HepG2 (cell line): Measurements from ENCODE around the gene RMDN2. TPM values are rescaled to one million over a fixed set of nuclear protein-coding genes. Genes with fewer than 3 reads are reported as not detected.

Experiments used
- ATAC-seq: fragments of 200-7000 bp; cut with Tn5 transposase; 3 replicates; pipeline ENCODE4 v1.9.1; 2020; ENCODE audit warnings: mild to moderate bottlenecking, moderate library complexity
- BruUV-seq: library from RNA; stranded (reverse); fragments of 400-500 nt; replicated peaks from 2 replicates; lab custom pipeline; 2021; lab: Mats Ljungman, UMichigan
- CTCF ChIA-PET: fragments of 300-600 bp; formaldehyde crosslinking; extraction: SDS; loops from one replicate; lab custom pipeline; 2021; ENCODE audit warnings: low total read pairs, inconsistent platforms, low intra/inter-chr PET ratio; lab: Yijun Ruan, JAX
- POLR2A ChIA-PET: fragments of 350-600 bp; sonication (Branson Sonifier 250); formaldehyde crosslinking; loops from one replicate; lab custom pipeline; 2020; ENCODE audit warnings: antibody characterized with exemption, inconsistent platforms; lab: Yijun Ruan, JAX
- DNase-seq: peaks from one replicate; pipeline ENCODE4 v3.0.0-alpha.2; 2015; ENCODE audit warnings: low spot score
- FAIRE-seq: peaks from 3 replicates; lab custom pipeline; 2011; peaks lifted over from hg19 to GRCh38; lab: Jason Lieb, UNC
- H2AFZ ChIP-seq: one replicate; pipeline ENCODE4 v1.6.1; 2011; ENCODE audit warnings: low read length, inconsistent platforms
- H3K27ac ChIP-seq: fragments of 300-600 bp; 3 replicates; pipeline ENCODE4 v1.8.0; 2011; ENCODE audit warnings: mixed run types, mild to moderate bottlenecking, mixed read lengths, low read length, inconsistent platforms; ENCODE audit not compliant: insufficient read depth; ENCODE audit errors: extremely low read length
- H3K27me3 ChIP-seq, 2 experiments: fragments of 200-600 bp in 1 of 2; 2 replicates in 1 of 2; 3 replicates in 1 of 2; pipeline versions ENCODE4 v1.6.0 to v1.8.0; 2011; ENCODE audit warnings: low read length in 2 of 2, mild to moderate bottlenecking in 2 of 2, moderate library complexity in 2 of 2, inconsistent platforms in 1 of 2; ENCODE audit not compliant: insufficient read depth in 2 of 2, control insufficient read depth in 1 of 2
- H3K36me3 ChIP-seq, 2 experiments: fragments of 200-600 bp in 1 of 2; replicated peaks in 1 of 2; 2 replicates in 1 of 2; 3 replicates in 1 of 2; pipeline versions ENCODE4 v1.5.1 to v1.8.0; 2011; ENCODE audit warnings: low read length in 2 of 2, inconsistent platforms in 1 of 2; ENCODE audit not compliant: insufficient read depth in 2 of 2, control insufficient read depth in 1 of 2
- H3K4me1 ChIP-seq: 2 replicates; pipeline ENCODE4 v1.5.1; 2012; ENCODE audit warnings: low read length, inconsistent platforms; ENCODE audit not compliant: insufficient read depth
- H3K4me2 ChIP-seq: 2 replicates; pipeline ENCODE4 v1.6.0; 2011; ENCODE audit warnings: low read depth, low read length, inconsistent platforms
- H3K4me3 ChIP-seq, 3 experiments: fragments of 200-600 bp in 1 of 3; sonication (generic), shearing (Covaris generic) in 1 of 3; replicated peaks in 1 of 3; 2 replicates each; pipeline ENCODE4 v1.5.1; 2011 to 2016; ENCODE audit warnings: low read length in 3 of 3, inconsistent platforms in 2 of 3, low read depth in 2 of 3, mild to moderate bottlenecking in 2 of 3, control low read depth in 1 of 3, mixed read lengths in 1 of 3; ENCODE audit not compliant: insufficient read depth in 1 of 3
- H3K79me2 ChIP-seq: one replicate; pipeline ENCODE4 v1.6.1; 2011; ENCODE audit warnings: low read length, inconsistent platforms; ENCODE audit not compliant: insufficient read depth
- H3K9ac ChIP-seq: 2 replicates; pipeline ENCODE4 v1.6.0; 2011; ENCODE audit warnings: mild to moderate bottlenecking, low read depth, low read length, inconsistent platforms; ENCODE audit not compliant: insufficient read depth
- H3K9me3 ChIP-seq: 2 replicates; pipeline ENCODE4 v1.5.1; 2012; ENCODE audit warnings: mild to moderate bottlenecking, low read length
- H4K20me1 ChIP-seq: 2 replicates; pipeline ENCODE4 v1.6.0; 2011; ENCODE audit warnings: inconsistent platforms, mild to moderate bottlenecking, low read length, moderate library complexity; ENCODE audit not compliant: insufficient read depth
- BCLAF1 ChIP-seq: fragments of 450-650 bp; IDR thresholded peaks from 2 replicates; pipeline ENCODE4 v1.6.1; 2017; ENCODE audit warnings: mild to moderate bottlenecking
- SCMH1 ChIP-seq: sonication (generic); formaldehyde crosslinking; IDR thresholded peaks from 2 replicates; pipeline ENCODE4 v1.9.0; 2021; ENCODE audit warnings: missing genetic modification reagents, mild to moderate bottlenecking, borderline replicate concordance
- ZBTB1 ChIP-seq: sonication (generic); formaldehyde crosslinking; IDR thresholded peaks from 2 replicates; pipeline ENCODE4 v1.4.0; 2020; ENCODE audit warnings: missing genetic modification reagents, borderline replicate concordance
- ZFP36L1 ChIP-seq: sonication (generic); formaldehyde crosslinking; IDR thresholded peaks from 2 replicates; pipeline ENCODE4 v1.8.0; 2022; ENCODE audit warnings: mild to moderate bottlenecking, missing genetic modification reagents, moderate library complexity
- ZFP82 ChIP-seq: sonication (generic); formaldehyde crosslinking; IDR thresholded peaks from 2 replicates; pipeline ENCODE4 v1.5.1; 2020; ENCODE audit warnings: mild to moderate bottlenecking, missing genetic modification reagents, borderline replicate concordance
- ZNF274 ChIP-seq: sonication (generic); formaldehyde crosslinking; IDR thresholded peaks from 2 replicates; pipeline ENCODE4 v1.5.1; 2020; ENCODE audit warnings: mild to moderate bottlenecking, missing genetic modification reagents
- WGBS: methylation state at CpG from one replicate; pipeline ENCODE4 v1.1.6; 2017; ENCODE audit warnings: low lambda C conversion rate; 5-methylcytosine and 5-hydroxymethylcytosine counted together
- in situ Hi-C: cut with HindIII; loops from 2 replicates; pipeline ENCODE4 v1.10.0; 2017; ENCODE audit warnings: low pct_unique_long_range_greater_than_20kb; ENCODE audit not compliant: extremely low pct_ligation_motif_present
- intact Hi-C: fragments of 100-400 bp; cut with micrococcal nuclease; formaldehyde crosslinking; loops from one replicate; pipeline ENCODE4 v1.10.0; 2022; ENCODE audit not compliant: unreplicated experiment
- polyA plus RNA-seq, 8 experiments: library from polyadenylated mRNA; depleted of rRNA in 3 of 8; stranded (reverse) in 7 of 8; unstranded in 1 of 8; fragments of >200 nt; fragmentation: Illumina TruSeq in 4 of 8; extraction: Trizol in 4 of 8; gene quantifications; 2 replicates each; pipeline versions ENCODE4 v1.2.1 to v1.2.3, GENCODE V29; 2011 to 2016; ENCODE audit warnings: low read depth in 4 of 8, missing spikeins in 1 of 8, mixed read lengths in 1 of 8; ENCODE audit not compliant: insufficient read depth in 1 of 8
- total RNA-seq, 5 experiments: library from RNA; depleted of rRNA; stranded (reverse); fragments of >200 nt; fragmentation: Illumina TruSeq; extraction: Trizol; gene quantifications; 2 replicates each; pipeline ENCODE4 v1.2.3, GENCODE V29; 2016; ENCODE audit warnings: low read depth in 1 of 5

The RMDN2 gene
- total and polyA plus RNA-seq, 2 of the 13 experiments (the other 11 are each of a cell fraction or from before 2014, with no cell fraction given) = 2.3 to 8.9 TPM

- no peaks in the 10 kb centered on the region for H3K9me3 ChIP-seq
- H3K9ac ChIP-seq = no peak overlapping the region
- intact Hi-C loops = no loop called here
- no TSS peak for BruUV-seq
- no peak overlapping the region for H3K27ac ChIP-seq
- no peaks in the 10 kb centered on the region for H4K20me1 ChIP-seq
- DNase-seq (no peak), ATAC-seq (no peak), FAIRE-seq (no peak)
- ChIA-PET CTCF (no interaction called here), POLR2A (no interaction called here)
- H3K4me2 ChIP-seq = no peak overlapping the region
- H3K79me2 ChIP-seq = no peaks in the 10 kb centered on the region
- TF ChIP-seq ZFP36L1 (CRISPR knock-in tag) = no peak
- no peak for TF ChIP-seq ZFP82 (CRISPR knock-in tag)
- no peak for TF ChIP-seq SCMH1 (CRISPR knock-in tag)
- no peak for TF ChIP-seq ZNF274 (CRISPR knock-in tag)
- TF ChIP-seq ZBTB1 (CRISPR knock-in tag) = no peak
- no peak for TF ChIP-seq BCLAF1
- 94% methylated on average over 4 of the region's 4 CpGs for WGBS
- in situ Hi-C loops = loop anchor here (5.0 kb wide), 1 partner anchor 275 kb away; no protein-coding TSS in a partner anchor
- no peaks in the 10 kb centered on the region for H3K27me3 ChIP-seq
- no peak overlapping the region for H2AFZ ChIP-seq
- no peak overlapping the region for H3K4me3 ChIP-seq
- H3K4me1 ChIP-seq = 0 out of 2 replicates have a peak, but pooled peaks cover under 1% of the 10 kb centered on the region
- H3K36me3 ChIP-seq = no peaks in the 10 kb centered on the region
Observed at GRCh38 chr2:37987098-37987775, 62.1 kb downstream of the RMDN2 start.
